Measurements from ENCODE around the gene JAZF1.

DNA sequence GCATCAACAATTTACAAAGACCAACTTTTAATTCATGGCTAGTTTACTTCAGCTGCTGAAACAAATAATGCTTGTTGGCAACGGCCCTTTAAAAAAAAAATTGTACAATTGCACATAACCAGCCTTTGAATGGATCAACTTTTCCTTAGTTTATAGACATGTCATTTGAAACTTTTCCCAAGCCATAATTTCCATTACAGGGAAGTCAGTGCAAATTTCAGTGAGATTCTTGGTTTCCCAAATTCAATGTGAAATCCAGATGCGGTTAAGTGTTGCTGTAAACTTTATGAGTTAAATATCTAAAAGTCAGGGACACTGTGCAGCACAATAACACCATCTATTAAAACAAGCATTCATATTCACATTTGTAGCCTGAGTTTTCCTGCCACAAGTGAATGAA lies 182.2 kb downstream of the JAZF1 start:
- TF ChIP-seq, protein P1, sequence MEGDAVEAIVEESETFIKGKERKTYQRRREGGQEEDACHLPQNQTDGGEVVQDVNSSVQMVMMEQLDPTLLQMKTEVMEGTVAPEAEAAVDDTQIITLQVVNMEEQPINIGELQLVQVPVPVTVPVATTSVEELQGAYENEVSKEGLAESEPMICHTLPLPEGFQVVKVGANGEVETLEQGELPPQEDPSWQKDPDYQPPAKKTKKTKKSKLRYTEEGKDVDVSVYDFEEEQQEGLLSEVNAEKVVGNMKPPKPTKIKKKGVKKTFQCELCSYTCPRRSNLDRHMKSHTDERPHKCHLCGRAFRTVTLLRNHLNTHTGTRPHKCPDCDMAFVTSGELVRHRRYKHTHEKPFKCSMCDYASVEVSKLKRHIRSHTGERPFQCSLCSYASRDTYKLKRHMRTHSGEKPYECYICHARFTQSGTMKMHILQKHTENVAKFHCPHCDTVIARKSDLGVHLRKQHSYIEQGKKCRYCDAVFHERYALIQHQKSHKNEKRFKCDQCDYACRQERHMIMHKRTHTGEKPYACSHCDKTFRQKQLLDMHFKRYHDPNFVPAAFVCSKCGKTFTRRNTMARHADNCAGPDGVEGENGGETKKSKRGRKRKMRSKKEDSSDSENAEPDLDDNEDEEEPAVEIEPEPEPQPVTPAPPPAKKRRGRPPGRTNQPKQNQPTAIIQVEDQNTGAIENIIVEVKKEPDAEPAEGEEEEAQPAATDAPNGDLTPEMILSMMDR (IDR thresholded peaks at IDR 0.05; ENCODE audit: insufficient read depth, low read length): no peak
- TF ChIP-seq, protein P2, sequence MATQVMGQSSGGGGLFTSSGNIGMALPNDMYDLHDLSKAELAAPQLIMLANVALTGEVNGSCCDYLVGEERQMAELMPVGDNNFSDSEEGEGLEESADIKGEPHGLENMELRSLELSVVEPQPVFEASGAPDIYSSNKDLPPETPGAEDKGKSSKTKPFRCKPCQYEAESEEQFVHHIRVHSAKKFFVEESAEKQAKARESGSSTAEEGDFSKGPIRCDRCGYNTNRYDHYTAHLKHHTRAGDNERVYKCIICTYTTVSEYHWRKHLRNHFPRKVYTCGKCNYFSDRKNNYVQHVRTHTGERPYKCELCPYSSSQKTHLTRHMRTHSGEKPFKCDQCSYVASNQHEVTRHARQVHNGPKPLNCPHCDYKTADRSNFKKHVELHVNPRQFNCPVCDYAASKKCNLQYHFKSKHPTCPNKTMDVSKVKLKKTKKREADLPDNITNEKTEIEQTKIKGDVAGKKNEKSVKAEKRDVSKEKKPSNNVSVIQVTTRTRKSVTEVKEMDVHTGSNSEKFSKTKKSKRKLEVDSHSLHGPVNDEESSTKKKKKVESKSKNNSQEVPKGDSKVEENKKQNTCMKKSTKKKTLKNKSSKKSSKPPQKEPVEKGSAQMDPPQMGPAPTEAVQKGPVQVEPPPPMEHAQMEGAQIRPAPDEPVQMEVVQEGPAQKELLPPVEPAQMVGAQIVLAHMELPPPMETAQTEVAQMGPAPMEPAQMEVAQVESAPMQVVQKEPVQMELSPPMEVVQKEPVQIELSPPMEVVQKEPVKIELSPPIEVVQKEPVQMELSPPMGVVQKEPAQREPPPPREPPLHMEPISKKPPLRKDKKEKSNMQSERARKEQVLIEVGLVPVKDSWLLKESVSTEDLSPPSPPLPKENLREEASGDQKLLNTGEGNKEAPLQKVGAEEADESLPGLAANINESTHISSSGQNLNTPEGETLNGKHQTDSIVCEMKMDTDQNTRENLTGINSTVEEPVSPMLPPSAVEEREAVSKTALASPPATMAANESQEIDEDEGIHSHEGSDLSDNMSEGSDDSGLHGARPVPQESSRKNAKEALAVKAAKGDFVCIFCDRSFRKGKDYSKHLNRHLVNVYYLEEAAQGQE (IDR thresholded peaks at IDR 0.05; ENCODE audit: insufficient replicate concordance, low read depth): no peak
- no peak for TF ChIP-seq GABPA (IDR thresholded peaks at IDR 0.05; ENCODE audit: low read depth)
- no peak for TF ChIP-seq POLR2AphosphoS5 (IDR thresholded peaks at IDR 0.05; ENCODE audit: low read depth)
- no peak for TF ChIP-seq SPI1 (IDR thresholded peaks at IDR 0.05; ENCODE audit: borderline replicate concordance, low read depth)

All from HL-60 (cell line).